ENCODE results near the gene ATP1B1.

DNA sequence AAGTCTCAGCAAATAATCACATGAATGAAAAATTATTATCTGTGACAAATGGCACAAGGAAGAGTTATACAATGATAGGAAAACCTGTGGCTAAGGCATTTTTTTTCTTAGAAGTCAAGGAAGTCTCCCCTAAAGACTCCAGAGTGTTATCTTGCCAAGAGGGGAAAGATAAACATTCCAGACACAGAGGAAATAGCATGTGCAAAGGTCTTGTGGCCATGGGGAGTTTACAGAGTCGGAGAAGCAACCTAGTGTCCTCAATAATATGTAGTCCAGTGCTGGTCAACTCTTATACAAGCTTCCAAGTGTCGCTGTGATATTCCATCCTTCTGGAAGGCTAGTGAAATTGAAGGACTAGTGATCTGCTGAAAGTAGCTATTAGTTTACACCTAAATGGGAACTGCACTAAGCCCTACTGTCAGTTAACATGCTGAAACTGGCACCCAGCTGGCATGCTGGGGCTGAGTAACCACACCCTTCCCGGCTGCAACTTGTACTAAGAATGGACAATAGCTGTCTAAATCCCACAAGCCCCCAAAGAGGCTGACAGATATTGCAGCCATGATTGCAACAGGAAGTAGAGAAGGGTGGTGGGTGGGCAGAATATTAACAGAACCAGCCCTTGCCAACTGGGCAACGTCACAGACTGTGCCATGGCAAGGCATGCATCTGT, 11.5 kb upstream of the ATP1B1 start:
- TF ChIP-seq, protein P1, sequence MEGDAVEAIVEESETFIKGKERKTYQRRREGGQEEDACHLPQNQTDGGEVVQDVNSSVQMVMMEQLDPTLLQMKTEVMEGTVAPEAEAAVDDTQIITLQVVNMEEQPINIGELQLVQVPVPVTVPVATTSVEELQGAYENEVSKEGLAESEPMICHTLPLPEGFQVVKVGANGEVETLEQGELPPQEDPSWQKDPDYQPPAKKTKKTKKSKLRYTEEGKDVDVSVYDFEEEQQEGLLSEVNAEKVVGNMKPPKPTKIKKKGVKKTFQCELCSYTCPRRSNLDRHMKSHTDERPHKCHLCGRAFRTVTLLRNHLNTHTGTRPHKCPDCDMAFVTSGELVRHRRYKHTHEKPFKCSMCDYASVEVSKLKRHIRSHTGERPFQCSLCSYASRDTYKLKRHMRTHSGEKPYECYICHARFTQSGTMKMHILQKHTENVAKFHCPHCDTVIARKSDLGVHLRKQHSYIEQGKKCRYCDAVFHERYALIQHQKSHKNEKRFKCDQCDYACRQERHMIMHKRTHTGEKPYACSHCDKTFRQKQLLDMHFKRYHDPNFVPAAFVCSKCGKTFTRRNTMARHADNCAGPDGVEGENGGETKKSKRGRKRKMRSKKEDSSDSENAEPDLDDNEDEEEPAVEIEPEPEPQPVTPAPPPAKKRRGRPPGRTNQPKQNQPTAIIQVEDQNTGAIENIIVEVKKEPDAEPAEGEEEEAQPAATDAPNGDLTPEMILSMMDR (IDR thresholded peaks at IDR 0.05; ENCODE audit: low read depth, low read length, poor library complexity, severe bottlenecking) = no peak
- no peak for TF ChIP-seq EZH2phosphoT487 (IDR thresholded peaks at IDR 0.05; ENCODE audit: borderline replicate concordance, low read length)

All from DOHH2 (cell line).